ENCODE data around the gene PRR33.
"Not testable (repeated sequence)": the region's sequence is repeated elsewhere in the genome, so short reads cannot be mapped to it uniquely, and the experiment has no call there.

PRR33 gene

DNA sequence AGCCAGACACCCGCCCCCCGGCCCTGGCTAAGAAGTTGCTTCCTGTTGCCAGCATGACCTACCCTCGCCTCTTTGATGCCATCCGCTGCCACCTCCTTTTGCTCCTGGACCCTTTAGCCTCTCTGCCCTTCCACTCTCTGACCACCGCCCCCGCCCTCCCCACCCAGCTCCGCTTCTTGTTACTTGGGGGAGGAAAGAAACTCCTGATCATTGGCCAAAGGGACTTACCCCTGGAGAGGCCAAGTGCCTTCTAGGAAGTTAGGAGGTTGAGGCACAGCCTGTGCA lies at the start of gene PRR33:
Gene PRR33 (minus strand): TSS at position 65 of the 285 bp plus-strand sequence. CDS start 1,311 bp downstream, outside the sequence.
- no peak for DNase-seq

DNA sequence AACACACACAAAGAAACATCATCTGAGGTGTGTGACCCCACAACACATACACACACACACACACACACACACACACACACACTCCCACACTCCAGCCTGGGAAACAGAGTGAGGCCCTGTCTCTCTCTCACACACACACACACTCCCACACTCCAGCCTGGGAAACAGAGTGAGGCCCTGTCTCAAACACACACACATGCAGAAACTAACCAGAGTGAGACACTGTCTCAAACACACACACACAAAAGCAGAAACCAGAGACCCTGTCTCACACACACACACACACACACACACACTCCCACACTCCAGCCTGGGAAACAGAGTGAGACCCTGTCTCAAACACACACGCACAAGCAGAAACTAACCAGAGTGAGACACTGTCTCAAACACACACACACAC lies 48.1 kb upstream of the PRR33 start:
- not testable (repeated sequence) for DNase-seq

DNA sequence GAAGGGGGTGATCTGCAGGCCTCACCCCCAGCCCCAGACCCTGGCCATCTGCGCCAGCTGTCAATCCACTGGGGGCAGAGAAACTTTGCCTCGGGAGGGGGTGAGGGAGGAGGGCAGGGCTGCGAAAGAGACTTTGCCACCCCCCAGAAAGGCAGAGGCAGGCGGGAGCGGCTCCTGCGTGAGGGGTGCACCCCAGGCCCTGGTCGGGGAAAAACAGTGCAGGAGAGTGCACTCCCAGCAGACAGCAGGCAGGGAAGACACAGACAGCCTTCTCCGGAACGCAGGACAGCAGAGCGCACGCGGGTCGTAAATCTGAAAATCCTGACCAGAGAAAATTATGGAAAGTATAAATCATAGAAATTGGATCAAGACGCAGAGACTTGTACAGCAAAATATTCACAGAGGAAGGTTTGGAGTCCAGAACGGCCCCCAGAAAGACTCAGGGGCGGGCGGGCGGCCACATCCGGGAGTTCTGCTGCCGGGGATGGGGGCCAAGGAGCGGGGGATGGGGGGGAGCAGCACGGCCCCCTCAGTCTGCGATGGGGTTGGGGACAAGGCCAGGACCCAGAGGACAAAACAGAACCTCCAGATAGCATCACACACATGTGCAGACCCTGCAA lies 47.4 kb upstream of the PRR33 start:
- DNase-seq: no peak

DNA sequence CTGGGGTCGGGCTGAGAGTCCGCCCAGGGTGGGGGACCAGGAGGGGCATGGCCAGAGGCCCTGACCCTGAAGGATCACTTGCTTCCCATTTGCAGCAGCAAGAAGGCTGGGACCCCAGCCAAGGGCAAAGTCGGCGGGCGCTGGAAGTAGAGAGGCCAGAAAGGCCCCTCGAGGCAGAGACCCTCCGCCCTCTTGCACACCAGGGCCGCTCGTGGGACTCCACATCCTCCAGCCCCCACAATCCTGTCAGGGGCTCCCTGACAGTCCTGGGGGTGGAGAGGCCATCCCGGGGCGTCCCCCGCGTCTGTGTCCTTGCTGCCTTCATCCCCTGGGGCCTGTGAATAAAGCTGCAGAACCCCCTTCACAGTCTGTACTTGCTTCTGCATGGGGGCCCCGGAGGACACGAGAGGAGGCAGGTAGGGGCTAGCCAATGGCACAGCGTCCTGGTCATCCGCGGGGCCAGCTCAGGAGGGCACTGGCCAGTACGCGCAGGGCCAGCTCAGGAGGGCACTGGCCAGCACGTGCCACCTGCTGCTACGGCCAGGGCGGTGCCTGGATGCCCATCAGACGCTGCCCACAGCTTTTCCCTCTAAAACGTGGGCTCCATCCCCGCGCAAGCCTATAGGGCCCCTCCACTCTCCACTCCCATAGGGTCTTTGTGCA lies 46.8 kb upstream of the PRR33 start:
- no peak for DNase-seq

DNA sequence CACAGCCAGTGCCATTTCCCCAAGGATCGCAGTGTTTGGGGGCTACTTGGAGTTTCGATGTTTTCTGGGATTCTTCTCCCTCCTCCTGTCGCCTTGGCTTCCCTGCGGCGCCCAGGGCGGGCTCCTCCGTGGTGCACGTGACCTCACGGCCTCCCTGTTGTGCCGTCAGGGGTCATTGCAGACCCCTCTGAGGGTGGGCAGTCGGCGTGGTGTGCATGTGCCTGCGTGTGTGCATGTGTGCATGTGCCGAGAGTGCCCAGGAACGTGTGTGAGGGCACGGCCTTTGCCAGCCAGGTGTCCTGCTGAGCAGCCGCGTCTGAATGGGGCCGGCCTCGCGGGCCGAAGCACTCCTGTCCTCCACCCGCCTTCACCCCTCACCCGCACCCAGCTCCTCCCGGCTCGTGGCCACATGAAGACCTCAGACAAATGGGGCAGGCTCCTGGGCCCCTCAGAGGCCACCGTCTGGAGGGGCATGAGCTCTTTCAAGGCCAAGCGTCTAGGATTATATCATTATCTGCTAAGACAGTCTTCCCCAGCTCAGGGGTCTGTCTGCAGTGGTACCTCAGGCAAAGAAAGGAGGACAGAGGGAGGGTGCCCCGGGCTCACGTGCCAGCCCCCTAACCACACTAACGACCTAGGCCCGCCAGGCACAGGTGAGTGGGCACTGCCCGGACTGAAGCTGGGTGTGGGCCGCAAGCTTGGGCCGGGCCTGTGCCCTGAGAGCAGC lies 46.1 kb upstream of the PRR33 start:
- no peak for DNase-seq

DNA sequence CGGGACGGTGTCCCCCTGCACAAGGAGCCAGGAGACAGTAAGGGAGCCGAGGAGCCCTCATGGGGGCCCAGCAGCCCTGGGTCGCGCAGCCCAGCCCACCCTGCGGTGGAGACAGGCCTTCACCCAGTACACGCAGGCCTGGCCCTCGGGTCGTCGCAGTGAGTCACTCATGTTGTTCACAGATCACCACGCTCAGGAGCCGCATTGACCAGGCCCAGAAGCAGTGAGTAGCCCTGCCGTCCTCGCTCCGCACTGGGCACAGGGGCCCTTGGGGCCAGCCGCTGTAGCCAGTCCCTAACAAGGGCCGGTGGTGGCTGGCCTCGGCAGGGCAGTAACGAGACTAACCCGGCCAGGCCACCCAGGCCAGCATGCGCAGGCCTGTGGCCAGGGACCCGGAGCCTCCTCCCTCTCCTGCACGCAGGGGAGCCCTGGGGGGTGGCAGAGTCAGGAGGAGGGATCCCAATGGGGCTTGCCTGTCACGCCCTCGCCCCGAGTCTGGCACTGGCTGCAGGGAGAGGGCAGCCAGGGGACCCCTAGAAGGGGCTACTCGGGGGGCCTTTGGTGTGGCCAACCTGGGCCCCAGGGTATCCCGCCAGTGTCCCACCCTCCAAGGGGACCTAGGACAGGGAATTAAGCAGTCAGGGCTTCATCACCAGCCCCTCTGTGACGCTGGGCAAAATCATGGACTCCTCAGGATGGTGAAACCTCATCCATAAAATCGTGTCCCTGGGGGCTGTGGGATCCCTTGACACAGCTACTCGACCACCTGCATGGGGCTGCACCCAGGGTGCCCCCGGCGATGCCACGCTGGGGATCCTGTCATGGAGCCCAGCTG lies 45.3 kb upstream of the PRR33 start:
- no peak for DNase-seq

DNA sequence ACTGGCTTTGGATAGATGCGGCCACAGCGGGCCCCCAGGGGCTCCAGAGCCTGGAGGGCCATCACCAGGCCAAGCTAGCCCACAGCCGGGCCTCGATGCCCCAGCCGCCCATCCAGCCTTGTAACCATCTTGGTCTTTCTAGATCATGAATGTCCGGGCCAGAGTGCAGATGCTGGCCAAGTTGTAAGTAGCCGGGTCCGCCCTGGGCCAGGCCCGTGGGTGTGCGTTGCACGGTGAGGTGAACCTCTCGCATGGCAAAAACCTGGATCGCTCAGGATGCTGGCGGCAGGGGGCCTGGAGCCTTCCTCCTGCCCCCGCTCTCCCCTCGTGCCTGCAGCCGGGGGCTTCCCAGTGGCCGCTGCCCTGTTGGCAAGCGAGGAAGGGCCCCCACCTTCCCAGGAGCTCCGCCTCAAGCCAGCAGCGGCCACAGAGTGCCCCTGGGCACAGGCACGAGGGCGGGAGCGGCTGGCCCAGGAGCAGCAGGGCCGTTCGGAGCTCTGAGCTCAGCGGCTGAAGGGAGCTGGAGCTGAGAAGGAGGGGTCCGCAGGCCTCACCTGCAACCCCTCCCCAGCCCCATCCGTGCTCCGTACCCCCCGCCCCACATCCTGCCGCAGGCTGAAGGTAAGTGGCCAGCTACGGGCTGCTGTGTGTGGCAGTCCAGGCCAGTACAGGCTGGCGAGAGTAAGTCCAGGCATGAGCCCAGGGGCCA lies 44.5 kb upstream of the PRR33 start:
- no peak for DNase-seq

DNA sequence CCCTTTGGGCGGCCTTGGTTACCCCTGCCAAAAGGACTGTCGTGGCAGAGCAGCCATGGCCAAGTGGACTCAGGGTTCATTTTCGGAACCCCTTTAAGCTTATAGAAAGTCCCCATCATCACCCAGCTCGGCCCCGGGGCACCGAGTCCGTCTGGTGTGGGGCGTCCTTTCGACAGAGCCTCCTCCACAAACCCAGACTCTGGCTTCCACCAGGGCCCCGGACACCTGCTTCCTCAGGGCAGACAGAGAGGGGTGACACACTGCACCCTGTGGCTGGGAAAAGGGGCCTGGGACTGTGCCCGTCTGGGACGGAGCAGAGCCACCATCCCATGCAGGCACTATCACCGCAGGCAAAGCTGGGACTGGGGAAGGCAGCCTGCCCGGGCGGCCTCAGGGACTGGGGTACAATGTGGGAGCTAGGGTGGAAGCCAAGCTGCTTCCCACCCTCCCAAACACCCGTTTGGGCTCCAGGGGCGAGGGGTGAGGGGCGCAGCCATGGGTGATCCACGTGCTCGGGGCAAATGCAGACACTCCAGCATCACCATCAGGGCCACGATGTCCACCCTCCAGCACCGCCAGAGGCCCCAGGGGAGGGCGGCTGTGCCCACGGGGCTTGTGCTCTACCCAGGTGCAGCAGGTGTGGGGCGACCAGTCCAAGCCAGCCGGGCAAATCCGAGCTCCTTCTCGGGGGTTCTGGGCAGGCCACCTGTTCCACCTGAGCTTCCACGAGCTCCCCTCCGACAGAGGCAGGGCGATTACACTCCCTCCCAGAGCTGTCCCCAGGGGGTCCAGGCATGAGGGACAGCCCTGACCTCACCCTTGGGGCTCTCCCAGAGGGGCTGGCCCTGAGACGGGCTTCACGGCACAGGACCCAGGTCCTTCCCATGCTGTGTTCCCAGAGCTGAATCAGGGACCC lies 43.7 kb upstream of the PRR33 start:
- no peak for DNase-seq

DNA sequence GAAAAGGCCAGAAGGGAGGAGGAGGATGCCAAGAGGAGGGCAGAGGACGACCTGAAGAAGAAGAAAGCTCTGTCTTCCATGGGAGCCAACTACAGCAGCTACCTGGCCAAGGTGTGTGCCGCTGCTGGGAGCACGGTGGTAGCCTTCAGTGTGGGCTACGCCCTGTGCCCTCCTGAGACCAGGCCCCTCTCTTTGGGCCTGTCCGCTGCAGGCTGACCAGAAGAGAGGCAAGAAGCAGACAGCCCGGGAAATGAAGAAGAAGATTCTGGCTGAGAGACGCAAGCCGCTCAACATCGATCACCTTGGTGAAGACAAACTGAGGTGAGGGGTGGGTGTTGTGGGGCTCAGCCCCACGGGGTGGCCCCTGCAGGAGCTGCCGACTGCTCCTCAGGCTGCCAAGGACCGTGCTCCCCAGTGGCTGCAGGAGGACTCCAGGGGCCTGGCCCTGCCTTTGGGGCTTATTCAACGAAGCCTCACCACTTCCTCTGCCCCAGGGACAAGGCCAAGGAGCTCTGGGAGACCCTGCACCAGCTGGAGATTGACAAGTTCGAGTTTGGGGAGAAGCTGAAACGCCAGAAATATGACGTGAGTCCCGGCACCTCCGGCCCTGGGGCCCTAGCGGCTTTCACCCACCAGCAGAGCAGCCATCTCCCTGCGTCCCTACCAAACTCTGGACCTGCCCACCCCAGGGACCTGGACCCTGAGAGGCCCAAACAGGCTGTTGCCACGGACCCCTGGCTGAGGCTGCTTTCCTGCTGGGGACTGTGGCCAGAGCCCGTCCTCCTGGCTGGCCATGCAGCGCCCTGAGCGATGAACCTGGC lies 42.9 kb upstream of the PRR33 start:
- DNase-seq: no peak

DNA sequence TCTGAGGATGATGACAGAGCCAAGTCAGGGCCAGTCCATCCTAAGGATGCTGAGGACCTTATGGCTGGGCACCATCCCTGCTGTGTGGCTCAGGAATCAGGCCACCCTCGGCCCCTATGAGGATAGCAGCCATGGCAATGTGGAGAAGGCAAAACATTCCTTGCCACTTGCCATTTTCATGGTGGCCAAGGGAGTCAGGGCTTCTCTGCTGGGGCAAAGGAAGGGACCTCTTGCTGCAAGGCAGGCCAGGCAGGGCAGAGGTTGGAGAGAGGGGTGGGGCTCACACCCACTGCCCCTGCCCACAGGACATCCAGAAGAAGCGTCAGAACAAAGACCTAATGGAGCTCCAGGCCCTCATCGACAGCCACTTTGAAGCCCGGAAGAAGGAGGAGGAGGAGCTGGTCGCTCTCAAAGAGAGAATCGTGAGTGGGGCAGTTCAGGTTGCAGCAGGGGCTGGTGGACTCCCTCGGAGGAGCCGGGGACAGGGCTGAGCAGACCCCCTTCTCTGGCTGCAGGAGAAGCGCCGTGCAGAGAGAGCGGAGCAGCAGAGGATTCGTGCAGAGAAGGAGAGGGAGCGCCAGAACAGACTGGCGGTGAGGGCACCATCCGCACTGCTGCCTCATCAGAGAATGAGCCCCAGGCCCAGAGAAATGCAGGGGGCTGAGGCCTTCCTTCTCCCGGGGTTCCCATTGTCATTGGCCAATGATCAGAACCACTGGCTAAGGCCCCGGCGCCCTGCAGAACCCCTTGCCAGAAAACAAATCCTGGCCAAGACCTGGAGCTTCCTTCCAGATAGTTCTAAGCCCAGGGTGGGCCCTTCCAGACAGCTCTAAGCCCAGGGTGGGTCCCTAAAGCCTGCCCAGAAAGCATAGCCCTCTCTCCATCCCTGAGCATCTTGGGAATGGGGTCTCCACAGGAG lies 42.0 kb upstream of the PRR33 start:
- no peak for DNase-seq

DNA sequence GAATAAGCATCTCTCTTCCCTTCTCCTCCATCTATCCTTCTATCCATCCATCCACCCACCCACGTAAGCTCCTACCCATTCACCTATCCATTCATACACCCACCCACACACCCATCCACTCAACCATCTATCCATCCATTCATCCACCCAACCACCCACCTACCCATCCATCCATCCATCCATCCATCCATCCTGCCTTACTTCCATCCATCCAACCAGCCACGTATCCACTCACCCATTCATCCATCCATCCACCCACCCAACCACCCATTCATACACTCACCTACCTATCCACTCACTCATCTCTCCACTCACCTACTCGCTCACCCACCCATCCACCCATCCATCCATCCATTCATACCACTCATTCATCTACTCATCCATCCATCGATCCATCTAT lies 41.0 kb upstream of the PRR33 start:
- DNase-seq: no peak

DNA sequence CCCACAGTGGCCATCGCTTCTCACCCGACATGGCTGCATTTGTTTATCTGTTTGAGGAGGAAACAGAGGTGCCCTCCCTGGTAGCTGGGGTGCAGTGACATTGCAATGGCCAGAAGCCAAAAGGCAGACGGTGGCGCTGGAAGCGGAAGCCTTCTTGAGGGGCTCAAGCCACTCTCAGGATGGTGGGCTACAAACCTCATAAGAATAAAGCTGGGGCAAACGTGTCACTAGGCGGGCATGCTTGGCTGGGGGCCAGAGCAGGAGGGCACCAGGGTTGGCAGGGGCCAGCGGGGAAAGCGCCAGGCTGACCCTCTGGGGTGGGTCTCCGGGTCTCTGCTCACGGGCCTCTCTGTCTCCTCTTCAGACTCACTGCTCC lies 40.4 kb upstream of the PRR33 start:
- DNase-seq: no peak

DNA sequence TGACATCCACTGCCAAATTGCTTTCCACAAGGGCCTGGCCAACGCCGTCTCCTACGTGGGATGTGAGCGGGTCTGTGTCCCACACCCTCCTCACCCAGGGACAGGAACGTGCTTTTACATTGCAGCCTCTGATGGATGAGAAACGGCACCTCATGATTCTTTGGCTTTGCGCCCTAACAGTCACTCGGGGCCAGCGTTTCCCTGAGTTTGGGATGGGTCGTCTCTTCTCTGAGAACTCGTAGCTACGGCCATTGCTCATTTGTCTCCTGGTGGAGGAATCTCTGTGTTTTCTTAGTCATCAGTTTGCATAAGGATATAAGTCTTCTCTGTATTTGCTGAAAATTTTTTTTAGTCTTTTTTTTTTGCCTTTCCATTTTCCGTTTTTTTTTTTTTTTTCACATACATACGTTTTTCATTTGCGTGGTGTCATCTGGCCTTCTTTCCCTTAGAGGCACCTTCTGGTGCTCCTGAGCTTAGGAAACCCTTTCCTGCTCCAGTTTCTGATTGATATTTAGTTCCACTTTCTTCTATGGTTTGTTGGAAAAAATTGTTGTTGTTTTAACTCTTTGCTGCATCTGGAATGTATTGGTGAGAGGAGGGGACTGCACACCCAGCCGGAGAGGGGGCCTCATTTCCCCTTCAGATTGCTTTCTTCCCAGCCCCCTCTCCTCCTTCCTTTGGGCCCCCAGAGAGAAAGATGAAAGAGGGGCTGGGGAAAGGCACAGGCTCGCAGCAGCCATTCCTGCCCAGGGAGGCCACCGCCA lies 39.8 kb upstream of the PRR33 start:
- no peak for DNase-seq

DNA sequence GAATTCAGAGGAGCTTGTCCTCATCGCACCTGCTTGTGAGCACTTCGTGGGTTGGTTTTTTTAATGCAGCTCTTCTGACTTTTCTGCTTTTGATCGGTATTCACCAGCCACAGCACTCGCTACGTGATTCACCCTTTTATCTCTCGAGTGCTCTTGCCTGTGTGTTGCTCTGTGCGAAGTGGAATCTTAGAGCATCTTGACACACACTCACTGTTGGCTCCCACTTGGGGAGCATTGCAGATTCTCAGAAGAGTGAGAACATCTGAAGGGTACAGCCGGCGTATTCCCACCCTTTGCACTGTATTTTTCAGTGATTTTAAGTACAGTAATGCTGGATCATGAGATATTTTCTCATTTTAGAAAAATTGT lies 38.8 kb upstream of the PRR33 start:
- no peak for DNase-seq

DNA sequence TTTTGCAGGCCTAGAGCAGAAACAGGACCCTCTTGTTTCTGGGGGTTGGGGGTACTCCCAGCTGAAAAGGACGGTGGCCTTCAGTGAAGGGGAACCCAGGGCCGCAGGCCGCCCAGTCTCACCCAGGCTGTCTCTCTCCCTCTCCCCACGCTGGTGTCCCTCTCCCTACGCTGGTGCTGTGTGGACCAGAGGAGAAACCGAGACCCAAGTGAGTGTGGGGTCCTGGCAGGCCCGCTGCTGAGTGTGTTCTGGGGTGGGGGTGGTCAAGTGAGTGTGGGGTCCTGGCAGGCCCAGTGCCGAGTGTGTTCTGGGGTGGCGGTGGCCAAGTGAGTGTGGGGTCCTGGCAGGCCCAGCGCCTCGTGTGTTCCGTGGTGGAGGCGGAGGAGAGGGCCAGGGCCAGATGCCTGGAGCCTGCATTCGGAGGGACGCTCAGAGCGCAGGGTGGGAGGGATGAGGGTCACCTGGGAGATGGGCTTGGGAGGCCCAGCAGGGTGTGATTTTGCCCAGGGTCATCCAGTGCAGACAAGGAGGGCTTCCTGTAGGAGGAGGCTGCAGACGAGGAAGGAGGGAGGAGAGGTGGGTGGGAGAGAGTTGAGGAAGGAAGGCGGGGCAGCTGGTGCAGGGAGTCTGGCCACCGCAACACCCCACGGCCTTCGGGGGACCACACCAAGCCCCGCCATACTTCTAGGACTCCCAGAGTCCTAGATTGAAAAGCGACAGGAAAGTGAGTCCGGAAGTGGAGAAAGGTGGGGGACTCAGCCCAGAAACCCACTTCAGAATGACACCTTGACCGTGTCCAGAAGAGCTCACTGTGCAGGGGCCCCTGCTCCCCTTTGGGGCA lies 38.1 kb upstream of the PRR33 start:
- DNase-seq: no peak

DNA sequence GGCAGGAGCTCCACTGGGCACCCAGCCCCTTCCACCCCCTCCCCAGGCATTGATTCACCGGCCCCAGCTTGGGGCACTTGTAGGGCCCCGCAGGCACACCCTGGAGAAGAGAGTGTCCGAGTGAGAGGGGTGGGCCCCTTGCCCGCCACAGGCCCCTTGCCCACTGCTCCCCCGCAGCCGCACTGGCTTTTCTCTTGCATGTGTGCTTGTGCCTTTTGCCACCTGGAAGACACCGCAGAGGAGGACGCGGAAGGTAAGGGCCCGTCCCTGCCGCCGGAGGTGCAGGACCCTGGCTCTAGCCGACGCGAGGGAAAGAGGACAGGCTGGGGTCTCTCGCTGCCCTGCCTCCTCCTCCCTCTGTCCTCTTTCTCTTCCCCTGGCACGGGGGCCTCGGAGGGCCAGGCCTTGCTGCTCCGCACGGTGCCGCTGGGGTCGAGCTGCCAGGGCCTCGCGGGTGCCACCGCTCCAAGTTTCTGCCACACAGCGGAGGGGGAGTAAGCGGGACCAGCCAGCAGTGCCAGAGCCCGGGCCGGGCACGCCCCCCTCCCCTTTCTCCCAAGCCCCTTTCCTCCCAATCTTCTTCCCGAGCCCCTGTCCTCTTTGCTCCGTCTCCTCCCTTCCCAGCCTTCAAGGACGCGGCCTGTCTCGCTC lies 37.3 kb upstream of the PRR33 start:
- DNase-seq: no peak

DNA sequence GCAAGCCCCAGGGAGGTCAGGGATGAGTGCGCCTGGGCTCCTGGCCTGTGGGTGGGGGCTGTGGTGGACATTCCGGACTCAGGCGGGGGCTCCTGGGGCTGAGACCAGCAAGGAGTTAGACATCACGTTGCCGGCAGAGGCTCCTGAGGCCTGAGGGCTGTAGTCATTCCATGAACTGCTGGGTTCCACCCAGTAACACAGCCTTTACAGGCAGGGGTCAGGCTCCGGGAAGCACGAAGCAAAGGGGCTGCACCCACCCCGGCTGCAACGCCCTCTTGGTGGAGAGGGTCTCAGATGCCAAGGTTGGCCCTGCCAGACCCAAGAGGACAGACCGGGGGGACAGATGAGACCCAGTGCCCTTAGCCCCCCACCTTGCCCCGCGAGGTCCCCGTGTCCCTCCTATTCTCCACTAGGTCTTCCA lies 36.8 kb upstream of the PRR33 start:
- DNase-seq: no peak

All from NCI-H146 (cell line).